Measurements from ENCODE around the gene PDAP1.

PDAP1 gene

GRCh38 chr7:99386584-99387238, 21.7 kb downstream of the PDAP1 start:
- peak; percentile 28; the same call in 1 of the 2 replicates for TF ChIP-seq CTCF (conservative IDR thresholded peaks at IDR 0.05)
- H3K27ac ChIP-seq = no peak overlapping the region

GRCh38 chr7:99385564-99385963, 22.8 kb downstream of the PDAP1 start:
- no peak overlapping the region for H3K27ac ChIP-seq
- TF ChIP-seq CTCF (conservative IDR thresholded peaks at IDR 0.05) = no peak

- no peak for TF ChIP-seq CTCF (conservative IDR thresholded peaks at IDR 0.05)
- no peak overlapping the region for H3K27ac ChIP-seq
Observed at GRCh38 chr7:99384523-99384922, 23.9 kb downstream of the PDAP1 start.

- H3K27ac ChIP-seq = no peak overlapping the region
- TF ChIP-seq CTCF (conservative IDR thresholded peaks at IDR 0.05) = no peak
Observed at GRCh38 chr7:99383791-99384370, 24.5 kb downstream of the PDAP1 start.

GRCh38 chr7:99383203-99383602, 25.2 kb downstream of the PDAP1 start:
- TF ChIP-seq CTCF (conservative IDR thresholded peaks at IDR 0.05) = no peak
- H3K27ac ChIP-seq = no peak overlapping the region

GRCh38 chr7:99381664-99382075, 26.7 kb downstream of the PDAP1 start:
- TF ChIP-seq CTCF (conservative IDR thresholded peaks at IDR 0.05) = no peak
- no peak overlapping the region for H3K27ac ChIP-seq

GRCh38 chr7:99380823-99381663, 27.4 kb downstream of the PDAP1 start:
- TF ChIP-seq CTCF (conservative IDR thresholded peaks at IDR 0.05) = no peak
- no peak overlapping the region for H3K27ac ChIP-seq
